OCI-LY3 (cell line): Measurements from ENCODE around the gene TTC28.
"Not testable (repeated sequence)": the region's sequence is repeated elsewhere in the genome, so short reads cannot be mapped to it uniquely, and the experiment has no call there.

Experiments
- EZH2phosphoT487 ChIP-seq: fragments of 200-600 bp; shearing (Covaris generic); IDR thresholded peaks from 2 replicates; pipeline ENCODE4 v1.6.1; 2018; ENCODE audit warnings: antibody characterized with exemption, mixed run types, low read depth
- TF ChIP-seq, protein P1 (sequence below): fragments of 200-600, 300-600 bp; sonication (generic); IDR thresholded peaks from 2 replicates; pipeline ENCODE4 v1.5.1; 2014; ENCODE audit warnings: antibody characterized with exemption, low read length, low read depth

DNA sequence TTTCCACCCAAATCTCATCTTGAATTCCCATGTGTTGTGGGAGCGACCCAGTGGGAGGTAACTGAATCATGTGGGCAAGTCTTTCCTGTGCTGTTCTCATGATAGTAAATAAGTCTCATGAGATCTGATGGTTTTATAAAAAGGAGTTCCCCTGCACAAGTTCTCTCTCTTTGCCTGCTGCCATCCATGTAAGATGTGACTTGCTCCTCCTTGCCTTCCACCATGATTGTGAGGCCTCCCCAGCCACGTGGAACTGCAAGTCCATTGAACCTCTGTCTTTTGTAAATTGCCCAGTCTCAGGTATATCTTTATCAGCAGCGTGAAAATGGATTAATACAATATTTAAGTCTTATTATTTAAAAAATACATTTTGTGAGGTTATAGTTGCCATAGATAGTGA is 315.5 kb downstream of the TTC28 start:
- TF ChIP-seq, protein P1, sequence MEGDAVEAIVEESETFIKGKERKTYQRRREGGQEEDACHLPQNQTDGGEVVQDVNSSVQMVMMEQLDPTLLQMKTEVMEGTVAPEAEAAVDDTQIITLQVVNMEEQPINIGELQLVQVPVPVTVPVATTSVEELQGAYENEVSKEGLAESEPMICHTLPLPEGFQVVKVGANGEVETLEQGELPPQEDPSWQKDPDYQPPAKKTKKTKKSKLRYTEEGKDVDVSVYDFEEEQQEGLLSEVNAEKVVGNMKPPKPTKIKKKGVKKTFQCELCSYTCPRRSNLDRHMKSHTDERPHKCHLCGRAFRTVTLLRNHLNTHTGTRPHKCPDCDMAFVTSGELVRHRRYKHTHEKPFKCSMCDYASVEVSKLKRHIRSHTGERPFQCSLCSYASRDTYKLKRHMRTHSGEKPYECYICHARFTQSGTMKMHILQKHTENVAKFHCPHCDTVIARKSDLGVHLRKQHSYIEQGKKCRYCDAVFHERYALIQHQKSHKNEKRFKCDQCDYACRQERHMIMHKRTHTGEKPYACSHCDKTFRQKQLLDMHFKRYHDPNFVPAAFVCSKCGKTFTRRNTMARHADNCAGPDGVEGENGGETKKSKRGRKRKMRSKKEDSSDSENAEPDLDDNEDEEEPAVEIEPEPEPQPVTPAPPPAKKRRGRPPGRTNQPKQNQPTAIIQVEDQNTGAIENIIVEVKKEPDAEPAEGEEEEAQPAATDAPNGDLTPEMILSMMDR = not testable (repeated sequence)
- not testable (repeated sequence) for TF ChIP-seq EZH2phosphoT487
